Small intestine (tissue), 7 donors: ENCODE results near the gene PDCD1. TPM values are rescaled to one million over a fixed set of nuclear protein-coding genes. Genes with fewer than 3 reads are reported as not detected.
"Not testable (repeated sequence)": the region's sequence is repeated elsewhere in the genome, so short reads cannot be mapped to it uniquely, and the experiment has no call there.

ENCODE experiments used
- DNase-seq, 2 donors: peaks; one replicate each; pipeline versions ENCODE4 v3.0.0 to v3.0.0-alpha.2; 2013
- FAIRE-seq: peaks from 2 replicates; lab custom pipeline; 2012; peaks lifted over from hg19 to GRCh38; lab: Jason Lieb, UNC
- H3K27ac ChIP-seq, 3 donors: one replicate each; pipeline ENCODE4 v1.5.1; 2013; ENCODE audit warnings: low read length in 2 of 3, mild to moderate bottlenecking in 2 of 3, control low read depth in 1 of 3, inconsistent platforms in 1 of 3, low read depth in 1 of 3, moderate library complexity in 1 of 3
- H3K27me3 ChIP-seq, 3 donors: one replicate each; pipeline ENCODE4 v1.6.1; 2013; ENCODE audit warnings: low read length in 3 of 3, inconsistent platforms in 1 of 3; ENCODE audit not compliant: control insufficient read depth in 3 of 3, insufficient read depth in 3 of 3
- H3K36me3 ChIP-seq, 3 donors: one replicate each; pipeline ENCODE4 v1.6.1; 2013; ENCODE audit warnings: low read length in 3 of 3, inconsistent platforms in 1 of 3, low read depth in 1 of 3, mild to moderate bottlenecking in 1 of 3, moderate library complexity in 1 of 3; ENCODE audit not compliant: control insufficient read depth in 3 of 3, insufficient read depth in 2 of 3
- H3K4me1 ChIP-seq, 3 donors: one replicate each; pipeline ENCODE4 v1.6.1; 2013; ENCODE audit warnings: low read length in 2 of 3, inconsistent platforms in 1 of 3, low read depth in 1 of 3, mild to moderate bottlenecking in 1 of 3, moderate library complexity in 1 of 3; ENCODE audit not compliant: control insufficient read depth in 3 of 3, insufficient read depth in 2 of 3
- H3K4me3 ChIP-seq, 3 donors: one replicate each; pipeline ENCODE4 v1.5.1; 2013; ENCODE audit warnings: low read length in 3 of 3, control low read depth in 1 of 3, inconsistent platforms in 1 of 3, low read depth in 1 of 3, mild to moderate bottlenecking in 1 of 3, moderate library complexity in 1 of 3
- H3K9me3 ChIP-seq, 2 donors: one replicate each; pipeline ENCODE4 v1.6.1; 2013; ENCODE audit warnings: low read depth in 1 of 2, low read length in 1 of 2; ENCODE audit not compliant: control insufficient read depth in 2 of 2, insufficient read depth in 1 of 2
- WGBS, 3 donors: extraction: QIAGEN DNeasy Blood & Tissue Kit; methylation state at CpG; one replicate each; pipeline ENCODE4 v1.1.7; 2013; 5-methylcytosine and 5-hydroxymethylcytosine counted together
- polyA plus RNA-seq, 4 donors: library from polyadenylated mRNA; stranded (reverse) in 3 of 4; unstranded in 1 of 4; fragments of 200-250 nt in 3 of 4; fragments of 120-200 nt in 1 of 4; gene quantifications; one replicate each; pipeline versions ENCODE4 v1.2.1 to v1.2.3, GENCODE V29; 2013
- donor health status: healthy with polysubstance abuse.
- donor health status: control.
- donor health status: control.
- donor health status: Bipolar disorder and iron deficiency.
- donor health status: healthy.

The PDCD1 gene
- polyA plus RNA-seq, 4 donors: 0.27 to 1.2 (median 0.27) TPM; not detected in 1

- Histone ChIP-seq H3K4me3 (no peak overlapping the region), H3K36me3 (no peaks in the 10 kb centered on the region), H3K27me3 (peaks cover 0 to 3% (median 0%) of the 10 kb centered on the region in 3 donors), H3K9me3 (peaks cover 0 to 4% of the 10 kb centered on the region in 2 donors), H3K4me1 (peaks cover 0 to 4% (median 2%) of the 10 kb centered on the region in 3 donors), H3K27ac (peak overlapping the region in 1 of 3 donors; percentile 63)
- 70 to 78% (median 70%) methylated on average over 17 to 25 of the region's 25 CpGs for WGBS, 3 donors
- no peak for FAIRE-seq
- DNase-seq: no peak
These were observed 40.3 kb downstream of the PDCD1 start for GRCh38 chr2:241818229-241818942.

- H3K27me3 ChIP-seq, DNase-seq, H3K36me3 ChIP-seq, H3K4me1 ChIP-seq, H3K27ac ChIP-seq, H3K9me3 ChIP-seq, FAIRE-seq, H3K4me3 ChIP-seq: not testable (repeated sequence)
- WGBS, 3 donors: 78 to 85% (median 83%) methylated on average over 8 to 9 of the region's 10 CpGs
These were observed 40.9 kb downstream of the PDCD1 start for GRCh38 chr2:241817821-241818215.

GRCh38 chr2:241817126-241817820 lies 41.4 kb downstream of the PDCD1 start:
- Histone ChIP-seq H3K27me3 (peaks cover 0 to 3% (median 0%) of the 10 kb centered on the region in 3 donors), H3K36me3 (no peaks in the 10 kb centered on the region), H3K4me3 (no peak overlapping the region), H3K27ac (no peak overlapping the region), H3K9me3 (peaks cover 0 to 4% of the 10 kb centered on the region in 2 donors), H3K4me1 (peaks cover 0 to 4% (median 2%) of the 10 kb centered on the region in 3 donors)
- FAIRE-seq: no peak
- WGBS, 3 donors: 46 to 58% (median 58%) methylated on average over 16 of the region's 16 CpGs
- DNase-seq: no peak

GRCh38 chr2:241816431-241817121 lies 42.1 kb downstream of the PDCD1 start:
- peaks cover 0 to 4% (median 2%) of the 10 kb centered on the region in 3 donors for H3K4me1 ChIP-seq
- H3K27ac ChIP-seq: no peak overlapping the region
- FAIRE-seq: no peak
- peaks cover 0 to 4% of the 10 kb centered on the region in 2 donors for H3K9me3 ChIP-seq
- H3K4me3 ChIP-seq: no peak overlapping the region
- WGBS, 3 donors: 76 to 79% (median 76%) methylated on average over 32 to 33 of the region's 33 CpGs
- H3K27me3 ChIP-seq: peaks cover 0 to 3% (median 0%) of the 10 kb centered on the region in 3 donors
- H3K36me3 ChIP-seq: no peaks in the 10 kb centered on the region
- no peak for DNase-seq

GRCh38 chr2:241815477-241816430 lies 42.9 kb downstream of the PDCD1 start:
- Histone ChIP-seq H3K36me3 (no peaks in the 10 kb centered on the region), H3K27me3 (peaks cover 0 to 3% (median 0%) of the 10 kb centered on the region in 3 donors), H3K27ac (no peak overlapping the region), H3K4me1 (peaks cover 0 to 4% (median 2%) of the 10 kb centered on the region in 3 donors), H3K4me3 (no peak overlapping the region), H3K9me3 (peaks cover 0 to 4% of the 10 kb centered on the region in 2 donors)
- DNase-seq (no peak), FAIRE-seq (no peak)
- 83 to 86% (median 84%) methylated on average over 39 to 48 of the region's 48 CpGs for WGBS, 3 donors

- H3K9me3 ChIP-seq: peaks cover 0 to 4% of the 10 kb centered on the region in 2 donors
- WGBS, 3 donors: 85 to 87% (median 86%) methylated on average over 41 to 52 of the region's 52 CpGs
- no peak overlapping the region for H3K4me3 ChIP-seq
- H3K27ac ChIP-seq: no peak overlapping the region
- H3K36me3 ChIP-seq: no peaks in the 10 kb centered on the region
- peaks cover 0 to 3% (median 0%) of the 10 kb centered on the region in 3 donors for H3K27me3 ChIP-seq
- H3K4me1 ChIP-seq: peaks cover 0 to 4% (median 2%) of the 10 kb centered on the region in 3 donors
- FAIRE-seq (no peak), DNase-seq (no peak)
These were observed 43.8 kb downstream of the PDCD1 start for GRCh38 chr2:241814643-241815476.

GRCh38 chr2:241814393-241814642 lies 44.4 kb downstream of the PDCD1 start:
- WGBS, 3 donors: 90 to 93% (median 92%) methylated on average over 15 to 17 of the region's 17 CpGs
- Histone ChIP-seq H3K4me1 (peaks cover 0 to 6% (median 2%) of the 10 kb centered on the region in 3 donors), H3K27ac (no peak overlapping the region), H3K4me3 (no peak overlapping the region), H3K36me3 (no peaks in the 10 kb centered on the region), H3K9me3 (peaks cover 0 to 4% of the 10 kb centered on the region in 2 donors), H3K27me3 (peaks cover 0 to 3% (median 0%) of the 10 kb centered on the region in 3 donors)
- FAIRE-seq (no peak), DNase-seq (no peak)
